Measurements from ENCODE around the gene PDE1A. TPM values are rescaled to one million over a fixed set of nuclear protein-coding genes. Genes with fewer than 3 reads are reported as not detected.

The PDE1A gene
- total RNA-seq, 2 donors from 2014 or later = 0.31 TPM; not detected in 1

DNA sequence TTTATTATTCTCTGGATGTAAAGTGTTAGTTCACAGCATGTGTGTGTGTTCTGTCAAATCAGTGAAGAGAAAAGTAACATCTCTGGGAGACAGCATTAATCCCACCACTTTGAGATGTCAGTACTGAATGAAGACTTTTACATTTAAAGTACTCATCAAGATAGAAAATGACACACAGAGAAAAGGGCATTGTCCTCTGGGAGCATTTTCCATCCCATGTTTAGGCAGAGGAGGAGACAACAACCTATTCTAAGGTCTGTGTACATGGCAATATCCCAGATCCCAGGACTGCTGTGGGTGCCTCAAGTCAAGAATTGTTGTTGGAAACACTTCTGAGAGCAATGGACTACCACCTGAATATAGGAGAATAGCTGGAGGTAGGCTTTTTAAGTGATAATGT lies 239.7 kb downstream of the PDE1A start:
- H3K27me3 ChIP-seq (ENCODE audit: control insufficient read depth, insufficient read depth, low read length, poor library complexity, severe bottlenecking) = no peaks in the 10 kb centered on the region
- peaks cover 6% of the 10 kb centered on the region for H3K9me3 Mint-ChIP-seq
- H3K27ac Mint-ChIP-seq = no peak overlapping the region
- H3K9ac ChIP-seq (ENCODE audit: extremely low read depth, low read length, poor library complexity, severe bottlenecking) = no peak overlapping the region
- no peaks in the 10 kb centered on the region for H3K36me3 Mint-ChIP-seq (ENCODE audit: low read depth)
- no peak overlapping the region for H3K4me3 ChIP-seq (ENCODE audit: low read length)
- H3K27me3 Mint-ChIP-seq (ENCODE audit: insufficient read depth) = no peaks in the 10 kb centered on the region
- no peak overlapping the region for H3K4me3 Mint-ChIP-seq
- no peaks in the 10 kb centered on the region for H3K36me3 ChIP-seq (ENCODE audit: control insufficient read depth, insufficient read depth, low read length)
- no peak overlapping the region for H3K27ac ChIP-seq (ENCODE audit: low read depth, low read length)
- no peaks in the 10 kb centered on the region for H3K4me1 ChIP-seq (ENCODE audit: control insufficient read depth, insufficient read depth, low read length)
- DNase-seq = no peak
- H3K4me1 Mint-ChIP-seq = no peaks in the 10 kb centered on the region
- peaks cover 9% of the 10 kb centered on the region for H3K9me3 ChIP-seq (ENCODE audit: control insufficient read depth, low read length)
- TF ChIP-seq, protein P1, sequence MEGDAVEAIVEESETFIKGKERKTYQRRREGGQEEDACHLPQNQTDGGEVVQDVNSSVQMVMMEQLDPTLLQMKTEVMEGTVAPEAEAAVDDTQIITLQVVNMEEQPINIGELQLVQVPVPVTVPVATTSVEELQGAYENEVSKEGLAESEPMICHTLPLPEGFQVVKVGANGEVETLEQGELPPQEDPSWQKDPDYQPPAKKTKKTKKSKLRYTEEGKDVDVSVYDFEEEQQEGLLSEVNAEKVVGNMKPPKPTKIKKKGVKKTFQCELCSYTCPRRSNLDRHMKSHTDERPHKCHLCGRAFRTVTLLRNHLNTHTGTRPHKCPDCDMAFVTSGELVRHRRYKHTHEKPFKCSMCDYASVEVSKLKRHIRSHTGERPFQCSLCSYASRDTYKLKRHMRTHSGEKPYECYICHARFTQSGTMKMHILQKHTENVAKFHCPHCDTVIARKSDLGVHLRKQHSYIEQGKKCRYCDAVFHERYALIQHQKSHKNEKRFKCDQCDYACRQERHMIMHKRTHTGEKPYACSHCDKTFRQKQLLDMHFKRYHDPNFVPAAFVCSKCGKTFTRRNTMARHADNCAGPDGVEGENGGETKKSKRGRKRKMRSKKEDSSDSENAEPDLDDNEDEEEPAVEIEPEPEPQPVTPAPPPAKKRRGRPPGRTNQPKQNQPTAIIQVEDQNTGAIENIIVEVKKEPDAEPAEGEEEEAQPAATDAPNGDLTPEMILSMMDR (conservative IDR thresholded peaks at IDR 0.05) = no peak

GRCh38 chr2:182186132-182186735 lies 240.6 kb downstream of the PDE1A start:
- H3K4me3 Mint-ChIP-seq = no peak overlapping the region
- Histone ChIP-seq H3K4me1 (ENCODE audit: control insufficient read depth, insufficient read depth, low read length) (no peaks in the 10 kb centered on the region), H3K9me3 (ENCODE audit: control insufficient read depth, low read length) (peaks cover 9% of the 10 kb centered on the region), H3K27me3 (ENCODE audit: control insufficient read depth, insufficient read depth, low read length, poor library complexity, severe bottlenecking) (no peaks in the 10 kb centered on the region), H3K4me3 (ENCODE audit: low read length) (no peak overlapping the region), H3K36me3 (ENCODE audit: control insufficient read depth, insufficient read depth, low read length) (no peaks in the 10 kb centered on the region), H3K9ac (ENCODE audit: extremely low read depth, low read length, poor library complexity, severe bottlenecking) (no peak overlapping the region), H3K27ac (ENCODE audit: low read depth, low read length) (no peak overlapping the region)
- H3K27ac Mint-ChIP-seq = no peak overlapping the region
- DNase-seq = no peak
- H3K36me3 Mint-ChIP-seq (ENCODE audit: low read depth) = no peaks in the 10 kb centered on the region
- H3K9me3 Mint-ChIP-seq = peaks cover 6% of the 10 kb centered on the region
- H3K4me1 Mint-ChIP-seq = no peaks in the 10 kb centered on the region
- H3K27me3 Mint-ChIP-seq (ENCODE audit: insufficient read depth) = peaks cover 1% of the 10 kb centered on the region
- WGBS, 2 experiments (ENCODE audit: insufficient coverage in 1 of 2, insufficient read length in 1 of 2) = 33 to 80% methylated on average over 2 to 4 of the region's 4 CpGs
- TF ChIP-seq, protein P1 (conservative IDR thresholded peaks at IDR 0.05) = peak; percentile 88

- H3K36me3 ChIP-seq (ENCODE audit: control insufficient read depth, insufficient read depth, low read length) = no peaks in the 10 kb centered on the region
- TF ChIP-seq, protein P1 (conservative IDR thresholded peaks at IDR 0.05) = no peak
- no peak overlapping the region for H3K9ac ChIP-seq (ENCODE audit: extremely low read depth, low read length, poor library complexity, severe bottlenecking)
- no peak overlapping the region for H3K27ac ChIP-seq (ENCODE audit: low read depth, low read length)
- H3K4me3 Mint-ChIP-seq = no peak overlapping the region
- no peaks in the 10 kb centered on the region for H3K27me3 ChIP-seq (ENCODE audit: control insufficient read depth, insufficient read depth, low read length, poor library complexity, severe bottlenecking)
- H3K27me3 Mint-ChIP-seq (ENCODE audit: insufficient read depth) = peaks cover 4% of the 10 kb centered on the region
- H3K4me1 ChIP-seq (ENCODE audit: control insufficient read depth, insufficient read depth, low read length) = no peaks in the 10 kb centered on the region
- no peak for DNase-seq
- no peaks in the 10 kb centered on the region for H3K36me3 Mint-ChIP-seq (ENCODE audit: low read depth)
- peaks cover 9% of the 10 kb centered on the region for H3K9me3 ChIP-seq (ENCODE audit: control insufficient read depth, low read length)
- WGBS, 2 experiments (ENCODE audit: insufficient coverage in 1 of 2, insufficient read length in 1 of 2) = 60 to 75% methylated on average over 1 to 2 of the region's 2 CpGs
- no peak overlapping the region for H3K27ac Mint-ChIP-seq
- peaks cover 6% of the 10 kb centered on the region for H3K9me3 Mint-ChIP-seq
- no peak overlapping the region for H3K4me3 ChIP-seq (ENCODE audit: low read length)
- no peaks in the 10 kb centered on the region for H3K4me1 Mint-ChIP-seq
Observed at GRCh38 chr2:182182436-182182835, 244.4 kb downstream of the PDE1A start.
